Kidney epithelial cell (primary cell): Measurements from ENCODE around the gene EFNB3. TPM values are rescaled to one million over a fixed set of nuclear protein-coding genes. Genes with fewer than 3 reads are reported as not detected.

Experiments
- DNase-seq: peaks from one replicate; pipeline ENCODE4 v3.0.0-alpha.2; 2010; ENCODE audit warnings: low read depth
- H3K27me3 ChIP-seq: 2 replicates; pipeline ENCODE4 v1.6.0; 2011; ENCODE audit warnings: low read length; ENCODE audit not compliant: control insufficient read depth, insufficient read depth
- H3K36me3 ChIP-seq: 2 replicates; pipeline ENCODE4 v1.5.1; 2011; ENCODE audit warnings: low read length; ENCODE audit not compliant: control insufficient read depth, insufficient read depth
- H3K4me3 ChIP-seq: 2 replicates; pipeline ENCODE4 v1.5.1; 2011; ENCODE audit warnings: low read depth, mild to moderate bottlenecking, control low read depth, low read length
- CTCF ChIP-seq: IDR thresholded peaks from 2 replicates; pipeline ENCODE4 v1.5.1; 2011; ENCODE audit warnings: mild to moderate bottlenecking, moderate library complexity, low read length, control low read depth, inconsistent platforms; ENCODE audit not compliant: insufficient read depth, poor library complexity, severe bottlenecking
- total RNA-seq: library from RNA; depleted of rRNA; stranded (reverse); fragments of >200 nt; gene quantifications from 2 replicates; pipeline ENCODE4 v1.2.3, GENCODE V29; 2015

The EFNB3 gene
- total RNA-seq, 1 donor from 2014 or later, result 4.7 TPM

GRCh38 chr17:7703584-7704479, 1.2 kb upstream of the EFNB3 start:
- H3K4me3 ChIP-seq, result no peak overlapping the region
- peaks cover 30% of the 10 kb centered on the region for H3K27me3 ChIP-seq
- TF ChIP-seq CTCF, result no peak
- DNase-seq, result no peak
- H3K36me3 ChIP-seq, result peaks cover 2% of the 10 kb centered on the region

GRCh38 chr17:7705269-7706255, 560 bp downstream of the EFNB3 start:
- peak overlapping the region; percentile 49 for H3K4me3 ChIP-seq
- peaks cover 30% of the 10 kb centered on the region for H3K27me3 ChIP-seq
- TF ChIP-seq CTCF, result no peak
- no peak for DNase-seq
- H3K36me3 ChIP-seq, result peaks cover 2% of the 10 kb centered on the region

DNA sequence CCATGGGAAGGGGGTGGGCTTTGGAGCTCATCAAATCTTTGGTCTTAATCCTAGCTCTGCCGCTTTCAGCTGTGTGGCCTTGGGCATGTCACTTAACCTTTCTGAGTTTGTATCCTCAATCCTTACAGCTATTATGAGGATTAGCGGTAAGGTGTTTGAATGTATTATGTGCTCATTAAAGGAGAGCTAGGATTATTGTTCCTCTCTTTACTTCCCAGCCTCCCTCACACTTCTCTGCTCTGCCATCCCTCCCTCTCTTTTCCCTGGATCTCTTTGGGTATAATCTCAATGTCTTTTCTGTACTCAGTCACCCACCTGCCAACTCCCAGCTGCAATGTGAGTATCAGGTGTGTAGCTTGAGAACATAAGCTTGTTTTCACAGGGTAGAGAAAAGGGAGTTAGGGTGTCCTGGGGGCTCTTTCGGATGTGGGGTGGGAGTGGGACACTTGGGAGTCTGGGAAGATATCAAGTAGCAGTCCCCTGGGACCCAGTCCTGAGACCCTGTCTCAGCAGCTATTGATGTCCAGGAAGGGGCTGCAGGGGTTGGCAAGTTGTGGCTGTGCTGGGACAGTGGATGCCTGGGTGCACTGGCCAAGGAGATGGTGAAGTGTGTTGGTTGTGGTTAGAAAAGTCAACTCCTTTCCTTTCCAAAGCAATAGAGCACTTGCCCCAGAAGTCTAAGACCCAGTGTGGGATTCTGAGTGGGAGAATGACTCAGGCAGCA, 1.8 kb downstream of the EFNB3 start:
- no peak overlapping the region for H3K4me3 ChIP-seq
- peaks cover 34% of the 10 kb centered on the region for H3K27me3 ChIP-seq
- H3K36me3 ChIP-seq, result peaks cover 2% of the 10 kb centered on the region
- no peak for TF ChIP-seq CTCF
- no peak for DNase-seq

DNA sequence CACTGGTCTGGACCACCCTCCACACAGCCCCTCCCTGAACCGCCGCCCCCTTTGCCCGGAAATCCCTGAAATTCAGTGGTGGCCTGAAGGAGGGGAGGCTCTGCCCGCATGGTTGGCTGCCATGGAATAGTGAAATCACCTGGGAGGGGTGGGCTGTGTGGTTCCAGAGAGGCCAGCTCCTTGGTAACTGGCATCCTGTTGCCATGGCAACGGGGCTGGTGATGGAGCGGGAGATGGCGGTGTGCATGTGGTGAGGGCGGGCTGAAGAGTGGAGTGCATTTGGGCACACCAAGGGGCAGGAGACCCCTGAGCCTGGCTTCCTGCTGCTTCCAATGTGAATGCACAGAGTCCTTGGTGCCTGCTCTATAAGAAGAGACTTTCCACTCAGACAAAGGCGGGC, 2.4 kb downstream of the EFNB3 start:
- H3K36me3 ChIP-seq, result peaks cover 2% of the 10 kb centered on the region
- H3K27me3 ChIP-seq, result peaks cover 41% of the 10 kb centered on the region
- H3K4me3 ChIP-seq, result no peak overlapping the region
- no peak for TF ChIP-seq CTCF
- DNase-seq, result no peak

GRCh38 chr17:7707858-7708750, 3.1 kb downstream of the EFNB3 start:
- peaks cover 44% of the 10 kb centered on the region for H3K27me3 ChIP-seq
- H3K36me3 ChIP-seq, result no peaks in the 10 kb centered on the region
- no peak overlapping the region for H3K4me3 ChIP-seq
- no peak for TF ChIP-seq CTCF
- no peak for DNase-seq
